Measurements from ENCODE around the gene DPEP1. TPM values are rescaled to one million over a fixed set of nuclear protein-coding genes. Genes with fewer than 3 reads are reported as not detected.
"Not testable (repeated sequence)": the region's sequence is repeated elsewhere in the genome, so short reads cannot be mapped to it uniquely, and the experiment has no call there.

Gene DPEP1
- total RNA-seq, 1 donor from 2014 or later, result not detected

DNA sequence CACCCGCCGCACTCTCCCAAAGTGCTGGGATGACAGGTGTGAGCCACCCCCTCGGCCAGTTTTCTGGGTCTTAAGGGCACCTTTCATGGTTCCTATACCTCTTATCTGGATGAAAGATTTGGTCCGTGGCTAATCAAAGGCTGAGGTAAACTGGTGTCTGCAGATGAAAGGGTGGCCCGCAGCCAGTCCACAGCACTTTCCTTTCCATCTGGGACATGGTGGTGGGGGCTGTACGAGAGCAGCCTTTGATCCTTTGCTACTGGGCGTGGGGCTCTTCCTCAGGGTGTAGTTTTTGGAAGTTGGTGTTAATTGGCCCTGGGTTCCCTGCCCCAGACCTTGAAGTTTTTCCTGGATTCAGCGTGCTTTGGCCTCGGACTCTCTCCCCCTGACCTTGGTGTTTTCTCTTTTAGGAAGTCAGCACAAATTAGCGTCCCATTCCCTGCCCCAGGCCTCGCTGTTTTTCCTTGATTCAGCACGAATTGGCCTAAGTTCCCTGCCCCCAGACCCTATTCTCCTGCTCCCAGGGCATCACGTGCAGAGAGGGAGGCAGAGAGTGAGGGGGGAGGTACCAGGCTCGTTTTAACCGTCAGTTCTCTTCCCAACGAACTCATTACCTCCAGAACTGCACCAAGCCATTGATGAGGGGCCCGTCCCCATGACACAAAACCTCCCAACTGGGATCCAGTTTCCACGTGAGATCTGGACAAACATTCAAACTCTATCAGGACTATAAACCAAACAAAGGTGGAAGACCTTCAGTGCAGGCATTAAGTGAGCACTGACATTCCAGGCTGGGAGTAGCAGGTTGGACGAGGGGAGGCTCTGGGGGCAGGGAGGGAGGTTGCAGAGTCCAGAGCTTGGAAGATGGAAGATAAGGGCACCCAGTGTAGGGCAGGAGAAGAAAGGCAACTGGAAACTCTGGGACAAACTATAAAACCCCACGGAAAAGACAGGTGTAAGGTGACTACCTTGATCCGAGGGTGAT is 11.6 kb downstream of the DPEP1 start:
- no peak overlapping the region for H3K27ac Mint-ChIP-seq (ENCODE audit: unreplicated experiment)
- no peaks in the 10 kb centered on the region for H3K9me3 Mint-ChIP-seq (ENCODE audit: unreplicated experiment)
- TF ChIP-seq, protein P1, sequence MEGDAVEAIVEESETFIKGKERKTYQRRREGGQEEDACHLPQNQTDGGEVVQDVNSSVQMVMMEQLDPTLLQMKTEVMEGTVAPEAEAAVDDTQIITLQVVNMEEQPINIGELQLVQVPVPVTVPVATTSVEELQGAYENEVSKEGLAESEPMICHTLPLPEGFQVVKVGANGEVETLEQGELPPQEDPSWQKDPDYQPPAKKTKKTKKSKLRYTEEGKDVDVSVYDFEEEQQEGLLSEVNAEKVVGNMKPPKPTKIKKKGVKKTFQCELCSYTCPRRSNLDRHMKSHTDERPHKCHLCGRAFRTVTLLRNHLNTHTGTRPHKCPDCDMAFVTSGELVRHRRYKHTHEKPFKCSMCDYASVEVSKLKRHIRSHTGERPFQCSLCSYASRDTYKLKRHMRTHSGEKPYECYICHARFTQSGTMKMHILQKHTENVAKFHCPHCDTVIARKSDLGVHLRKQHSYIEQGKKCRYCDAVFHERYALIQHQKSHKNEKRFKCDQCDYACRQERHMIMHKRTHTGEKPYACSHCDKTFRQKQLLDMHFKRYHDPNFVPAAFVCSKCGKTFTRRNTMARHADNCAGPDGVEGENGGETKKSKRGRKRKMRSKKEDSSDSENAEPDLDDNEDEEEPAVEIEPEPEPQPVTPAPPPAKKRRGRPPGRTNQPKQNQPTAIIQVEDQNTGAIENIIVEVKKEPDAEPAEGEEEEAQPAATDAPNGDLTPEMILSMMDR (IDR thresholded peaks at IDR 0.05), result no peak
- H3K4me3 Mint-ChIP-seq (ENCODE audit: unreplicated experiment), result no peak overlapping the region
- peaks cover 9% of the 10 kb centered on the region for H3K4me1 Mint-ChIP-seq (ENCODE audit: unreplicated experiment)
- H3K27me3 Mint-ChIP-seq (ENCODE audit: unreplicated experiment), result peaks cover 7% of the 10 kb centered on the region
- no peaks in the 10 kb centered on the region for H3K36me3 Mint-ChIP-seq (ENCODE audit: unreplicated experiment)
- DNase-seq (ENCODE audit: extremely low spot score, unreplicated experiment), result no peak

DNA sequence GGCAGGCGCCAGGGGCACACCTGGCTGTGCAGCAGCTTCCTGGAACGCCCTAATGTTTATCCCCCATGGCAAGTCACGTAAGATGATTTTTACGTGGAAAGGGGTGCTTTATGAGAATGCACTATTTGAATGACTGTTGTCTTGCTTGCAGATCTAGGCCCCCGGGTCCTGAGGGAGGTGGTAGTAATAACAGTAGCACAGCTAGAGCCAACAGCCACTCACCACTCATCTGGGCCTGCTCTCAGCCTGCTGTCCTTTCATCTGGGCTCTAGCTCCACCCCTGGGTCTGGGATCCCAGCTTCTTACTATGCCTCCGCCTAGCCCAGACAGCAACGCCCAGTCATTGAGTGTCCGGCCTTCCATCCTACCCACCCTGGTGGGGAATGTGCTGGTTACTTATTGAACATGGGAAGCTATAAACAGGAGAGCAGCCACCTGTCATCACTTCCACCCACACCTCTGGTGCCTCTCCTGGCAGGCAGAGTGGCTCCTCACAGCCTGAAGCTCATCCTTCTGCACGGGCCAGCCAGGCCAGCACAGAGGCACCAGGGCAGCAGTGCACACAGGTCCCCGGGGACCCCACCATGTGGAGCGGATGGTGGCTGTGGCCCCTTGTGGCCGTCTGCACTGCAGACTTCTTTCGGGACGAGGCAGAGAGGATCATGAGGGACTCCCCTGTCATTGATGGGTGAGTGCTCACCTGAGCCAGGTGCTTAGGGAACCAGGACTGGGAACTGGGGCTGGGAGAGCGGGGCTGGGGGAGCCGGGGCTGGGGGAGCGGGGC is 16.6 kb downstream of the DPEP1 start:
- Mint-ChIP-seq H3K36me3 (ENCODE audit: unreplicated experiment) (no peaks in the 10 kb centered on the region), H3K4me3 (ENCODE audit: unreplicated experiment) (no peak overlapping the region), H3K4me1 (ENCODE audit: unreplicated experiment) (peaks cover 8% of the 10 kb centered on the region), H3K27me3 (ENCODE audit: unreplicated experiment) (peaks cover 4% of the 10 kb centered on the region), H3K9me3 (ENCODE audit: unreplicated experiment) (no peaks in the 10 kb centered on the region), H3K27ac (ENCODE audit: unreplicated experiment) (no peak overlapping the region)
- no peak for DNase-seq (ENCODE audit: extremely low spot score, unreplicated experiment)
- TF ChIP-seq, protein P1 (IDR thresholded peaks at IDR 0.05), result no peak

DNA sequence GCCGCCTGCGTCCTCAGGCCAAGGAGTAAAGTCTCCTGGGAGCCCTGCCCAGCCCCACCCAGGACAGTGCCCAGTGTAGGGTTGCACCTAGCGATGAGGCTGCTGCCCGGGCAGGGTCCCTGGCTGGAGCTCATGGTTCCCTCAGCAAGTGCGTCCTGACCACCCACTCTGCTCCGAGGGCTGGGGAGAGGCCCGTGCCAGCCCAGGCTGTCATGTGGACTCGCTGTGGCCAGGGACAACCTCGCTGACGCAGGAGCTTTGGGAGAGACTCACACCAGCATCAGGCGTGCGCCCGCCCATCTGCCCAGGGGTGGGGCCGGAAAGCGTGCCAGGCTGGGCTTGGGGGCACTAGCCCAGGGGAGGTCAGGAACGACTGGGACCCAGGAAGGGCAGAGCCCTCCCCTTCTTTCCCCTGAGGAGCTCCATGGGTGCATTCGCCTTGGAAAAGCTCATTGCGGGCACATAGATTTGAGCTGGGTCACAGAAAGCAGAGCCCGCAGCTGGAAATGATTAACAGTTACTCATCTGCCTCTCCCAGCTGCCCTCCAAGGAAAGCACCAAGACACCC is 19.7 kb downstream of the DPEP1 start:
- Mint-ChIP-seq H3K36me3 (ENCODE audit: unreplicated experiment) (no peaks in the 10 kb centered on the region), H3K9me3 (ENCODE audit: unreplicated experiment) (no peaks in the 10 kb centered on the region), H3K27ac (ENCODE audit: unreplicated experiment) (no peak overlapping the region), H3K4me1 (ENCODE audit: unreplicated experiment) (peaks cover 8% of the 10 kb centered on the region), H3K4me3 (ENCODE audit: unreplicated experiment) (no peak overlapping the region), H3K27me3 (ENCODE audit: unreplicated experiment) (no peaks in the 10 kb centered on the region)
- DNase-seq (ENCODE audit: extremely low spot score, unreplicated experiment), result no peak
- TF ChIP-seq, protein P1 (IDR thresholded peaks at IDR 0.05), result no peak

DNA sequence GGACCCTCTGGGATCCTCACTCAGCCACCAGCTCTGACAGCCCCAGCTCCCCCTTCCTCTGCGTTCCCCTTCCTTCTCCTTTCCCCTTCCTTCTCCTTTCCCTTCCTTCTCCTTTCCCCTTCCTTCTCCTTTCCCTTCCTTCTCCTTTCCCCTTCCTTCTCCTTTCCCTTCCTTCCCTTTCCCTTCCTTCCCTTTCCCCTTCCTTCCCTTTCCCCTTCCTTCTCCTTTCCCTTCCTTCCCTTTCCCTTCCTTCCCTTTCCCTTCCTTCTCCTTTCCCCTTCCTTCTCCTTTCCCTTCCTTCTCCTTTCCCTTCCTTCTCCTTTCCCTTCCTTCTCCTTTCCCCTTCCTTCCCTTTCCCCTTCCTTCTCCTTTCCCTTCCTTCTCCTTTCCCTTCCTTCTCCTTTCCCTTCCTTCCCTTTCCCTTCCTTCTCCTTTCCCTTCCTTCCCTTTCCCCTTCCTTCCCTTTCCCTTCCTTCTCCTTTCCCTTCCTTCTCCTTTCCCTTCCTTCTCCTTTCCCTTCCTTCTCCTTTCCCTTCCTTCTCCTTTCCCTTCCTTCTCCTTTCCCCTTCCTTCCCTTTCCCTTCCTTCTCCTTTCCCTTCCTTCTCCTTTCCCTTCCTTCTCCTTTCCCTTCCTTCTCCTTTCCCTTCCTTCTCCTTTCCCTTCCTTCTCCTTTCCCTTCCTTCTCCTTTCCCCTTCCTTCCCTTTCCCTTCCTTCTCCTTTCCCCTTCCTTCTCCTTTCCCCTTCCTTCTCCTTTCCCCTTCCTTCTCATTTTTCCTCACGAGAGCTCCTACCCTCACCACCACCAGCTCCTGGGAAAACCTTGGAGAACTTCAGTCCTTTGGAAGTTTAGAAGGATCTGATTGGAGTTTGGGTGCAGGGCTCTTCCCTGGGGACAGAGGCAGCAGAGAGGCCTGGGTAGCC is 21.3 kb downstream of the DPEP1 start:
- H3K4me1 Mint-ChIP-seq (ENCODE audit: unreplicated experiment); H3K9me3 Mint-ChIP-seq (ENCODE audit: unreplicated experiment); H3K36me3 Mint-ChIP-seq (ENCODE audit: unreplicated experiment); H3K4me3 Mint-ChIP-seq (ENCODE audit: unreplicated experiment); H3K27me3 Mint-ChIP-seq (ENCODE audit: unreplicated experiment); DNase-seq (ENCODE audit: extremely low spot score, unreplicated experiment); H3K27ac Mint-ChIP-seq (ENCODE audit: unreplicated experiment): not testable (repeated sequence)

DNA sequence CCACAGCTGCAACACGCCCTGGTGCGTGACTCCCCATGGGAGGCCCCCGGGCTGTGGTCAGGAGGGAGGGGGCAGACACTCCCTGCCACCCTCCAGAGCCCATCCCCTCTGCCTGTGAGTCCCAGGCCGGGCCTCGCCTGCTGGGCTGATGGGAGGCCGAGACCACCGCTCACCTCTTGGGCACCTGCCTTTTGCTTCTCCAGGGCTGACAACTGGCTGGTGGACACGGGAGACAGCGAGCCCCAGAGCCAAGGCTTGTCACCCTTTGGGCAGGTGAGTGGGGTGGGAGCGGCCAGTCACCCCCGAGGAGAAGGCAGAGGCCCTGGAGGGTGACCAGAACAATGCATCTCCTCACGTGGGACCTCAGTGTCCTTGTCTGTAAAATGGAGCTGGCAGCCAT is 23.2 kb downstream of the DPEP1 start:
- H3K9me3 Mint-ChIP-seq (ENCODE audit: unreplicated experiment), result no peaks in the 10 kb centered on the region
- DNase-seq (ENCODE audit: extremely low spot score, unreplicated experiment), result no peak
- H3K27ac Mint-ChIP-seq (ENCODE audit: unreplicated experiment), result no peak overlapping the region
- H3K4me3 Mint-ChIP-seq (ENCODE audit: unreplicated experiment), result no peak overlapping the region
- no peaks in the 10 kb centered on the region for H3K27me3 Mint-ChIP-seq (ENCODE audit: unreplicated experiment)
- no peaks in the 10 kb centered on the region for H3K36me3 Mint-ChIP-seq (ENCODE audit: unreplicated experiment)
- peaks cover 14% of the 10 kb centered on the region for H3K4me1 Mint-ChIP-seq (ENCODE audit: unreplicated experiment)
- TF ChIP-seq, protein P1 (IDR thresholded peaks at IDR 0.05), result no peak
